ENCODE measurements around the gene MRGPRD. TPM values are rescaled to one million over a fixed set of nuclear protein-coding genes. Genes with fewer than 3 reads are reported as not detected.

MRGPRD gene
- total and polyA plus RNA-seq, 2 of the 8 experiments (the other 6 are each of a cell fraction or from before 2014, with no cell fraction given), result not detected

DNA sequence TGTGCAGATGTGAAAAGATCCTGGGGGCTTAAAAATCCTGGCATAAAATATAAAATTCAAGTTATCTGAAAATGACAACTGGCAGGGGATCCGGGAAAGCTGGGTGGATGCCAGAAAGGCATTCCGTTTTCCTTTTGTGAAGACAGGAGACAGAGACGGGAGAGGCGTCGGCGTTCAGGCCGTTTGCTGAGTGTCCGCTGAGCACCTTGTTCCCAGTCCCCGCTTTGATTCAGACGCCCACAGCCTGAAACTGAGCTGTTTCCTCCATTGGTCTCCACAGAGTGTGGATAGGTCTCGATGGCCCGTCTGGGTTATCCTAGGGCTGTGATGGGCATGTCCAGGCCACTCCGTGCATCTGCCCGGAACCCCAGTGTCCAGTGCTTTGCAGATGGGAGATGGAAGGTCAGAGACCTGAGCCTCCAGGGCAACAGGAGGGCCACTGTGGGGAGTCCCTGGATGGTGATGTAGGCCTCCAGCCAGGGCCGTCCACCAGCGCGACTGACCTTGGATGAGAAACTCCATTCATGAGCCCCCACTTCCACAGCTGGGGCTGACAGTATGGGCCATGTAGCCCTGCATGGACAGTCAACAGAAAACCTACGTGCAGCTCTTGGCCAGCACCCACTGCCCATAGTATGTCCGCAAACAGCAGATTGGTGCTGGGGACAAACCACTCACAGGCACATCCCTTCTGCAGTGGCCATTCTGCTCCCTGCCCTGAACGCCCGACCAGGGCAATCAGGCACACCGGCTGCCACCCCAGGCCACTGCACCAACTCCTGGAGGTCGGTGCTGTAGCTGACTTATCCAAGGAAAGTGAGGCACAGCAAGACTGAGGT, 20.7 kb upstream of the MRGPRD start (continued):
- TF ChIP-seq TEAD4 (IDR thresholded peaks at IDR 0.05; ENCODE audit: low read depth, low read length), result no peak

Data from H1 (cell line).